WTC11 (cell line): ENCODE results near the gene FANCE. TPM values are rescaled to one million over a fixed set of nuclear protein-coding genes. Genes with fewer than 3 reads are reported as not detected.

Experiments used
- ATAC-seq: fragments of 200-7000 bp; cut with Tn5 transposase; 2 replicates; pipeline ENCODE4 v1.10.0; 2021; ENCODE audit warnings: mild to moderate bottlenecking, moderate library complexity
- CTCF ChIA-PET: fragments of 300-600 bp; sonication (Branson Sonifier 250); formaldehyde crosslinking; loops from one replicate; lab custom pipeline; 2021; ENCODE audit warnings: antibody characterized with exemption; lab: Charles Lee
- POLR2A ChIA-PET: fragments of 350-600 bp; sonication (Branson Sonifier 250); formaldehyde crosslinking; loops from one replicate; lab custom pipeline; 2021; ENCODE audit warnings: antibody characterized with exemption; lab: Charles Lee
- DNase-seq: peaks from one replicate; pipeline ENCODE4 v3.0.0; 2021; ENCODE audit warnings: low spot score
- H3K27ac Mint-ChIP-seq: 2 replicates; pipeline ENCODE4 v1.8.0; 2021; ENCODE audit warnings: mixed read lengths
- H3K27me3 Mint-ChIP-seq: 2 replicates; pipeline ENCODE4 v1.8.0; 2021; ENCODE audit warnings: low read depth, mild to moderate bottlenecking, moderate library complexity, mixed read lengths
- H3K36me3 Mint-ChIP-seq: 2 replicates; pipeline ENCODE4 v1.8.0; 2021; ENCODE audit warnings: mixed read lengths
- H3K4me1 Mint-ChIP-seq: 2 replicates; pipeline ENCODE4 v1.8.0; 2022; ENCODE audit warnings: mixed read lengths
- H3K4me3 Mint-ChIP-seq: 2 replicates; pipeline ENCODE4 v1.8.0; 2021; ENCODE audit warnings: mild to moderate bottlenecking, moderate library complexity, mixed read lengths
- H3K9me3 Mint-ChIP-seq: 2 replicates; pipeline ENCODE4 v1.8.0; 2021; ENCODE audit warnings: mixed read lengths
- ESRRA ChIP-seq: sonication (generic); formaldehyde crosslinking; IDR thresholded peaks from 2 replicates; pipeline ENCODE4 v1.8.1; 2022; ENCODE audit warnings: mild to moderate bottlenecking, missing genetic modification reagents, borderline replicate concordance
- FOXJ3 ChIP-seq: sonication (generic); formaldehyde crosslinking; IDR thresholded peaks from 2 replicates; pipeline ENCODE4 v1.9.0; 2021; ENCODE audit warnings: missing genetic modification reagents, mild to moderate bottlenecking, borderline replicate concordance
- FOXP1 ChIP-seq: sonication (generic); formaldehyde crosslinking; IDR thresholded peaks from 2 replicates; pipeline ENCODE4 v1.8.0; 2022; ENCODE audit warnings: missing genetic modification reagents, mild to moderate bottlenecking, moderate library complexity, borderline replicate concordance
- KAT7 ChIP-seq: sonication (generic); formaldehyde crosslinking; IDR thresholded peaks from 2 replicates; pipeline ENCODE4 v1.8.1; 2023; ENCODE audit warnings: missing genetic modification reagents, mild to moderate bottlenecking, borderline replicate concordance
- MLX ChIP-seq: sonication (generic); formaldehyde crosslinking; IDR thresholded peaks from 2 replicates; pipeline ENCODE4 v1.8.1; 2023; ENCODE audit warnings: mild to moderate bottlenecking, missing genetic modification reagents, moderate library complexity
- MXD4 ChIP-seq: fragments of 250-450 bp; sonication (Bioruptor Pico); IDR thresholded peaks from 2 replicates; pipeline ENCODE4 v1.8.0; 2021; ENCODE audit warnings: mild to moderate bottlenecking, moderate library complexity, borderline replicate concordance
- NFATC4 ChIP-seq: fragments of 250-450 bp; sonication (Bioruptor Pico); IDR thresholded peaks from 2 replicates; pipeline ENCODE4 v1.9.0; 2021; ENCODE audit warnings: mild to moderate bottlenecking
- NR2C2 ChIP-seq: sonication (generic); formaldehyde crosslinking; IDR thresholded peaks from 2 replicates; pipeline ENCODE4 v1.8.0; 2022; ENCODE audit warnings: mild to moderate bottlenecking, missing genetic modification reagents
- PRRX2 ChIP-seq: fragments of 250-450 bp; sonication (Bioruptor Pico); IDR thresholded peaks from 2 replicates; pipeline ENCODE4 v1.8.0; 2021; ENCODE audit warnings: mild to moderate bottlenecking
- RORB ChIP-seq: fragments of 250-450 bp; sonication (Bioruptor Pico); IDR thresholded peaks from 2 replicates; pipeline ENCODE4 v1.9.0; 2021; ENCODE audit warnings: mild to moderate bottlenecking
- SP1 ChIP-seq: sonication (generic); formaldehyde crosslinking; conservative IDR thresholded peaks from 2 replicates; pipeline ENCODE4 v1.8.1; 2022; ENCODE audit warnings: missing genetic modification reagents
- ZNF263 ChIP-seq: sonication (generic); formaldehyde crosslinking; IDR thresholded peaks from 2 replicates; pipeline ENCODE4 v1.8.1; 2022; ENCODE audit warnings: low read depth, mild to moderate bottlenecking, moderate library complexity, missing genetic modification reagents
- ZNF423 ChIP-seq: fragments of 250-450 bp; sonication (Bioruptor Pico); IDR thresholded peaks from 2 replicates; pipeline ENCODE4 v2.1.2; 2022; ENCODE audit warnings: mild to moderate bottlenecking, moderate library complexity
- ZNF671 ChIP-seq: fragments of 250-450 bp; sonication (Bioruptor Pico); IDR thresholded peaks from 2 replicates; pipeline ENCODE4 v1.8.0; 2021; ENCODE audit warnings: mild to moderate bottlenecking
- total RNA-seq: library from RNA; stranded (reverse); gene quantifications from 3 replicates; pipeline ENCODE4 v1.2.3, GENCODE V29; 2021
- TF ChIP-seq, protein P1 (sequence below): sonication (generic); formaldehyde crosslinking; IDR thresholded peaks from 2 replicates; pipeline ENCODE4 v1.8.0; 2022; ENCODE audit warnings: mild to moderate bottlenecking, missing genetic modification reagents
- TF ChIP-seq, protein P2 (sequence below): sonication (generic); formaldehyde crosslinking; IDR thresholded peaks from 2 replicates; pipeline ENCODE4 v1.8.1; 2023; ENCODE audit warnings: mild to moderate bottlenecking, missing genetic modification reagents
- TF ChIP-seq, protein P3 (sequence below): sonication (generic); formaldehyde crosslinking; IDR thresholded peaks from 2 replicates; pipeline ENCODE4 v1.8.1; 2022; ENCODE audit warnings: mild to moderate bottlenecking, missing genetic modification reagents, moderate library complexity, borderline replicate concordance
- TF ChIP-seq, protein P4 (sequence below): sonication (generic); formaldehyde crosslinking; IDR thresholded peaks from 2 replicates; pipeline ENCODE4 v1.8.0; 2022; ENCODE audit warnings: mild to moderate bottlenecking, missing genetic modification reagents
- TF ChIP-seq, protein P5 (sequence below): sonication (generic); formaldehyde crosslinking; IDR thresholded peaks from 2 replicates; pipeline ENCODE4 v1.8.1; 2022; ENCODE audit warnings: low read depth, missing genetic modification reagents, borderline replicate concordance

The FANCE gene
- total RNA-seq, 1 experiment from 2014 or later, result 22.3 TPM

DNA sequence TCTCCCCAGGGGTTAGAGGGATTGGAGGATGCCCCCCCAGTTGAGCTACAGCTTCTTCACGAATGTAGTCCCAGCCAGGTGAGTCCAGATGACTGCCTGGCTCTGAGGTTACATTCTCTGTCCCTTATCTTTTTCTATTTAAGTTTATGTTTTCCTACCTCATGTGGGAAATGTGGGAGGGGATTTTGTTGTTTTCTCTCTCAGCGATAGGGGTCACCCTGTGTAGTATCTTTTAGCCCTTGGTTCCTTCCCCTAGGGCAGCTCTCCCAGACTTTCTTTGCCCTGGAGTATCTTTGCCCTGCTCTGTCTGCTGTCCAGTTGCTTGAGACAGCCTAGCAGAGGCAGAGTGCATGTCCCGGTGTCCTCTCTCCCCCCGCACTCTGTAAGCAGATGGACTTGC is 5.8 kb downstream of the FANCE start (continued):
- TF ChIP-seq, protein P1, sequence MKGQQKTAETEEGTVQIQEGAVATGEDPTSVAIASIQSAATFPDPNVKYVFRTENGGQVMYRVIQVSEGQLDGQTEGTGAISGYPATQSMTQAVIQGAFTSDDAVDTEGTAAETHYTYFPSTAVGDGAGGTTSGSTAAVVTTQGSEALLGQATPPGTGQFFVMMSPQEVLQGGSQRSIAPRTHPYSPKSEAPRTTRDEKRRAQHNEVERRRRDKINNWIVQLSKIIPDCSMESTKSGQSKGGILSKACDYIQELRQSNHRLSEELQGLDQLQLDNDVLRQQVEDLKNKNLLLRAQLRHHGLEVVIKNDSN (CRISPR knock-in tag), result no peak
- no peak for TF ChIP-seq KAT7 (CRISPR knock-in tag)
- no peak for TF ChIP-seq FOXJ3 (CRISPR knock-in tag)
- TF ChIP-seq MLX (CRISPR knock-in tag), result no peak

DNA sequence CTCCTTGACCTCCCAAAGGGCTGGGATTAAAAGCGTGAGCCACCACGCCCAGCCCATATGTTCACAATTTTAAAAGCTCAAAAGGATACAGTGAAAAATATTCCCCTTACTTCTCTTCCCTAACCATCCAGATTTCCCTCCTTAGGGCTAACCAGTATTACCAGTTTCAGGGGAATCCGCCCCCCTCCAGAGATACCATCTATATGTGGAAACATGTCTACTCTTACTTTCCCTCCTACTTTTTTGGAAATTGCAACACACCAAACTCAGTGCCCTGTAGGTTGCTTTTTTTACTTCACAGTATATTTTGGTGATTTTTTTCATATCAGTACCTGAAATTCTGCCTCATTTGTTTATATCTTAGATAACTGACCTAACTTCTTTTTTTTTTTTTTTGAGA is 9.1 kb downstream of the FANCE start:
- Mint-ChIP-seq H3K9me3 (no peaks in the 10 kb centered on the region), H3K4me3 (no peak overlapping the region), H3K36me3 (peaks cover 38% of the 10 kb centered on the region), H3K27ac (no peak overlapping the region), H3K4me1 (peaks cover 4% of the 10 kb centered on the region; the same call in 1 of the 2 replicates), H3K27me3 (no peaks in the 10 kb centered on the region)
- ChIA-PET POLR2A (no interaction called here), CTCF (no interaction called here)
- DNase-seq (no peak), ATAC-seq (no peak)
- no peak for TF ChIP-seq ESRRA
- TF ChIP-seq, protein P2, sequence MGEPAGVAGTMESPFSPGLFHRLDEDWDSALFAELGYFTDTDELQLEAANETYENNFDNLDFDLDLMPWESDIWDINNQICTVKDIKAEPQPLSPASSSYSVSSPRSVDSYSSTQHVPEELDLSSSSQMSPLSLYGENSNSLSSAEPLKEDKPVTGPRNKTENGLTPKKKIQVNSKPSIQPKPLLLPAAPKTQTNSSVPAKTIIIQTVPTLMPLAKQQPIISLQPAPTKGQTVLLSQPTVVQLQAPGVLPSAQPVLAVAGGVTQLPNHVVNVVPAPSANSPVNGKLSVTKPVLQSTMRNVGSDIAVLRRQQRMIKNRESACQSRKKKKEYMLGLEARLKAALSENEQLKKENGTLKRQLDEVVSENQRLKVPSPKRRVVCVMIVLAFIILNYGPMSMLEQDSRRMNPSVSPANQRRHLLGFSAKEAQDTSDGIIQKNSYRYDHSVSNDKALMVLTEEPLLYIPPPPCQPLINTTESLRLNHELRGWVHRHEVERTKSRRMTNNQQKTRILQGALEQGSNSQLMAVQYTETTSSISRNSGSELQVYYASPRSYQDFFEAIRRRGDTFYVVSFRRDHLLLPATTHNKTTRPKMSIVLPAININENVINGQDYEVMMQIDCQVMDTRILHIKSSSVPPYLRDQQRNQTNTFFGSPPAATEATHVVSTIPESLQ (CRISPR knock-in tag), result no peak
- no peak for TF ChIP-seq ZNF671 (CRISPR knock-in tag)
- TF ChIP-seq, protein P3, sequence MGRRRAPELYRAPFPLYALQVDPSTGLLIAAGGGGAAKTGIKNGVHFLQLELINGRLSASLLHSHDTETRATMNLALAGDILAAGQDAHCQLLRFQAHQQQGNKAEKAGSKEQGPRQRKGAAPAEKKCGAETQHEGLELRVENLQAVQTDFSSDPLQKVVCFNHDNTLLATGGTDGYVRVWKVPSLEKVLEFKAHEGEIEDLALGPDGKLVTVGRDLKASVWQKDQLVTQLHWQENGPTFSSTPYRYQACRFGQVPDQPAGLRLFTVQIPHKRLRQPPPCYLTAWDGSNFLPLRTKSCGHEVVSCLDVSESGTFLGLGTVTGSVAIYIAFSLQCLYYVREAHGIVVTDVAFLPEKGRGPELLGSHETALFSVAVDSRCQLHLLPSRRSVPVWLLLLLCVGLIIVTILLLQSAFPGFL (CRISPR knock-in tag), result no peak
- TF ChIP-seq, protein P4, sequence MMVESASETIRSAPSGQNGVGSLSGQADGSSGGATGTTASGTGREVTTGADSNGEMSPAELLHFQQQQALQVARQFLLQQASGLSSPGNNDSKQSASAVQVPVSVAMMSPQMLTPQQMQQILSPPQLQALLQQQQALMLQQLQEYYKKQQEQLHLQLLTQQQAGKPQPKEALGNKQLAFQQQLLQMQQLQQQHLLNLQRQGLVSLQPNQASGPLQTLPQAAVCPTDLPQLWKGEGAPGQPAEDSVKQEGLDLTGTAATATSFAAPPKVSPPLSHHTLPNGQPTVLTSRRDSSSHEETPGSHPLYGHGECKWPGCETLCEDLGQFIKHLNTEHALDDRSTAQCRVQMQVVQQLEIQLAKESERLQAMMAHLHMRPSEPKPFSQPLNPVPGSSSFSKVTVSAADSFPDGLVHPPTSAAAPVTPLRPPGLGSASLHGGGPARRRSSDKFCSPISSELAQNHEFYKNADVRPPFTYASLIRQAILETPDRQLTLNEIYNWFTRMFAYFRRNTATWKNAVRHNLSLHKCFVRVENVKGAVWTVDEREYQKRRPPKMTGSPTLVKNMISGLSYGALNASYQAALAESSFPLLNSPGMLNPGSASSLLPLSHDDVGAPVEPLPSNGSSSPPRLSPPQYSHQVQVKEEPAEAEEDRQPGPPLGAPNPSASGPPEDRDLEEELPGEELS (CRISPR knock-in tag), result no peak
- TF ChIP-seq, protein P5, sequence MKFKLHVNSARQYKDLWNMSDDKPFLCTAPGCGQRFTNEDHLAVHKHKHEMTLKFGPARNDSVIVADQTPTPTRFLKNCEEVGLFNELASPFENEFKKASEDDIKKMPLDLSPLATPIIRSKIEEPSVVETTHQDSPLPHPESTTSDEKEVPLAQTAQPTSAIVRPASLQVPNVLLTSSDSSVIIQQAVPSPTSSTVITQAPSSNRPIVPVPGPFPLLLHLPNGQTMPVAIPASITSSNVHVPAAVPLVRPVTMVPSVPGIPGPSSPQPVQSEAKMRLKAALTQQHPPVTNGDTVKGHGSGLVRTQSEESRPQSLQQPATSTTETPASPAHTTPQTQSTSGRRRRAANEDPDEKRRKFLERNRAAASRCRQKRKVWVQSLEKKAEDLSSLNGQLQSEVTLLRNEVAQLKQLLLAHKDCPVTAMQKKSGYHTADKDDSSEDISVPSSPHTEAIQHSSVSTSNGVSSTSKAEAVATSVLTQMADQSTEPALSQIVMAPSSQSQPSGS, result no peak
- TF ChIP-seq MXD4, result no peak
- TF ChIP-seq NFATC4, result no peak
- TF ChIP-seq NR2C2 (CRISPR knock-in tag), result no peak
- TF ChIP-seq PRRX2, result no peak
- no peak for TF ChIP-seq FOXP1 (CRISPR knock-in tag)
- no peak for TF ChIP-seq RORB (CRISPR knock-in tag)
- TF ChIP-seq SP1, result no peak

DNA sequence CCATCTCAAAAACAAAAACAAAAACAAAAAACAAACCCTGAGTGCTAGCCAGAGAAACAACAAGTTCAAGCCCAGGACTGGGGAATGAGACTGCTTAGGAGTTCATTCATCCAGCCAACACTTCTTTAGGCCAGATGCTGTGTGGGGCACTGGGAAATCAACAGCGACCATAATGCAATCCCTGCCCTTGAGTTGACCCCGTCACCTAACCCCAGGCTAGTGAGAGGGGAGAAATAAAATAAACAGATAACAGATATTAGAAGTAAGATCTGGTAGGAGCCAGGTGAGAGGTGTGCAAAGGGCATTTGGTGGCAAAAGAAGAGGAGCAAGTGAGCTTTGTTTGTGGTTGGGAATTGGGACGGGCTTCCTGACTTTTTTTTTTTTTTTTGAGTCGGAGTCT is 11.2 kb downstream of the FANCE start:
- no peak for DNase-seq
- ATAC-seq, result no peak
- ChIA-PET POLR2A (no interaction called here), CTCF (interaction anchor here (1.1 to 1.2 kb wide), 2 partner anchors 121 to 160 kb away, joined by 3 to 5 read pairs; partner anchors contain the start of gene PPARD)
- no peaks in the 10 kb centered on the region for H3K9me3 Mint-ChIP-seq
- peaks cover 6% of the 10 kb centered on the region for H3K4me1 Mint-ChIP-seq
- H3K36me3 Mint-ChIP-seq, result peaks cover 41% of the 10 kb centered on the region
- no peak for TF ChIP-seq ZNF423 (CRISPR knock-in tag)
- no peak for TF ChIP-seq ZNF263 (CRISPR knock-in tag)
- TF ChIP-seq, all 79 proteins: peak for 0
- peaks cover 7% of the 10 kb centered on the region; the same call in 1 of the 2 replicates for H3K27me3 Mint-ChIP-seq
- no peak overlapping the region for H3K27ac Mint-ChIP-seq
- no peak overlapping the region for H3K4me3 Mint-ChIP-seq
